CD4-positive, CD25-positive, alpha-beta regulatory T cell (primary cell): Measurements from ENCODE around the gene PROSER3. TPM values are rescaled to one million over a fixed set of nuclear protein-coding genes. Genes with fewer than 3 reads are reported as not detected.

ENCODE experiments used
- ATAC-seq, 2 donors: fragments of 150-1000 bp; cut with Tn5 transposase; one replicate each; pipeline ENCODE4 v1.10.0; 2021; ENCODE audit warnings: low read depth in 2 of 2, moderate number of reproducible peaks in 2 of 2, moderate library complexity in 1 of 2
- DNase-seq, 3 donors: peaks; one replicate each; pipeline versions ENCODE4 v3.0.0 to v3.0.0-alpha.2; 2012 to 2022; ENCODE audit warnings: mixed read lengths in 1 of 3
- H3K27ac ChIP-seq: one replicate; pipeline ENCODE4 v1.7.0; 2013; ENCODE audit warnings: mild to moderate bottlenecking, low read length; ENCODE audit not compliant: insufficient read depth, poor library complexity, severe bottlenecking
- H3K27me3 ChIP-seq: one replicate; pipeline ENCODE4 v1.7.0; 2013; ENCODE audit warnings: low read length; ENCODE audit not compliant: control insufficient read depth, insufficient read depth
- H3K36me3 ChIP-seq: one replicate; pipeline ENCODE4 v1.7.0; 2013; ENCODE audit warnings: mild to moderate bottlenecking, low read length, moderate library complexity; ENCODE audit not compliant: control insufficient read depth, insufficient read depth
- H3K4me1 ChIP-seq: 2 replicates; pipeline ENCODE4 v1.7.0; 2013; ENCODE audit warnings: mild to moderate bottlenecking, low read length; ENCODE audit not compliant: insufficient read depth, control insufficient read depth, poor library complexity, severe bottlenecking
- H3K4me3 ChIP-seq: one replicate; pipeline ENCODE4 v1.7.0; 2013; ENCODE audit warnings: low read depth, mild to moderate bottlenecking, low read length, moderate library complexity
- H3K9me3 ChIP-seq, 2 experiments: 1 replicate in 1 of 2; 2 replicates in 1 of 2; pipeline ENCODE4 v1.7.0; 2013; ENCODE audit warnings: low read length in 2 of 2, mild to moderate bottlenecking in 1 of 2, moderate library complexity in 1 of 2; ENCODE audit not compliant: control insufficient read depth in 2 of 2
- H3K27ac Mint-ChIP-seq, 3 donors: one replicate each; pipeline ENCODE4 v1.8.0; 2020 to 2022; ENCODE audit warnings: mild to moderate bottlenecking in 3 of 3, mixed read lengths in 3 of 3, moderate library complexity in 2 of 3
- H3K27me3 Mint-ChIP-seq: one replicate; pipeline ENCODE4 v1.8.0; 2022; ENCODE audit warnings: mild to moderate bottlenecking, mixed read lengths
- H3K36me3 Mint-ChIP-seq: one replicate; pipeline ENCODE4 v1.8.0; 2020; ENCODE audit warnings: mixed read lengths
- H3K4me1 Mint-ChIP-seq, 4 donors: one replicate each; pipeline ENCODE4 v1.8.0; 2020 to 2022; ENCODE audit warnings: mixed read lengths in 4 of 4, mild to moderate bottlenecking in 1 of 4
- H3K4me3 Mint-ChIP-seq, 4 donors: one replicate each; pipeline ENCODE4 v1.8.0; 2020 to 2022; ENCODE audit warnings: mild to moderate bottlenecking in 4 of 4, mixed read lengths in 4 of 4, moderate library complexity in 3 of 4
- H3K9me3 Mint-ChIP-seq, 7 donors: one replicate each; pipeline ENCODE4 v1.8.0; 2020 to 2022; ENCODE audit warnings: mixed read lengths in 7 of 7, mild to moderate bottlenecking in 3 of 7, moderate library complexity in 2 of 7
- polyA plus RNA-seq, 4 donors: library from polyadenylated mRNA; unstranded; fragments of 300-500 nt; fragmentation: Illumina TruSeq; gene quantifications; one replicate each; pipeline ENCODE4 v1.2.3, GENCODE V29; 2021
- total RNA-seq: library from RNA; stranded (reverse); gene quantifications from one replicate; pipeline ENCODE4 v1.2.3, GENCODE V29; 2022

The PROSER3 gene
- total and polyA plus RNA-seq, 5 donors from 2014 or later = 4.3 to 39.5 (median 5.0) TPM

GRCh38 chr19:35719402-35720162 lies 38.4 kb upstream of the PROSER3 start:
- peaks cover 4% of the 10 kb centered on the region for H3K27me3 Mint-ChIP-seq
- peak overlapping the region; percentile 87 to 98 (median 93) for H3K4me3 Mint-ChIP-seq
- peaks cover 37% of the 10 kb centered on the region for H3K36me3 ChIP-seq
- peak overlapping the region in 2 of 3 donors; percentile 73 to 90 for H3K27ac Mint-ChIP-seq
- no peak for ATAC-seq
- peak overlapping the region; percentile 62 for H3K4me3 ChIP-seq
- no peak for DNase-seq
- no peak overlapping the region for H3K27ac ChIP-seq
- peaks cover 5 to 45% (median 19%) of the 10 kb centered on the region in 4 donors for H3K4me1 Mint-ChIP-seq
- H3K36me3 Mint-ChIP-seq = peaks cover 11% of the 10 kb centered on the region
- H3K4me1 ChIP-seq = peaks cover 41% of the 10 kb centered on the region
- peaks cover 0 to 1% (median 0%) of the 10 kb centered on the region in 7 donors for H3K9me3 Mint-ChIP-seq
- H3K9me3 ChIP-seq = no peaks in the 10 kb centered on the region
- no peaks in the 10 kb centered on the region for H3K27me3 ChIP-seq

GRCh38 chr19:35720163-35720524 lies 37.8 kb upstream of the PROSER3 start:
- H3K9me3 ChIP-seq = no peaks in the 10 kb centered on the region
- H3K36me3 ChIP-seq = peaks cover 43% of the 10 kb centered on the region
- Mint-ChIP-seq H3K9me3 (peaks cover 0 to 1% (median 0%) of the 10 kb centered on the region in 7 donors), H3K36me3 (peaks cover 14% of the 10 kb centered on the region), H3K4me1 (peaks cover 0 to 40% (median 15%) of the 10 kb centered on the region in 4 donors), H3K4me3 (peak overlapping the region in 3 of 4 donors; percentile 33 to 67 (median 61)), H3K27ac (no peak overlapping the region), H3K27me3 (peaks cover 4% of the 10 kb centered on the region)
- H3K4me1 ChIP-seq = peaks cover 36% of the 10 kb centered on the region
- no peak for DNase-seq
- no peak for ATAC-seq
- no peak overlapping the region for H3K27ac ChIP-seq
- H3K4me3 ChIP-seq = no peak overlapping the region
- no peaks in the 10 kb centered on the region for H3K27me3 ChIP-seq

DNA sequence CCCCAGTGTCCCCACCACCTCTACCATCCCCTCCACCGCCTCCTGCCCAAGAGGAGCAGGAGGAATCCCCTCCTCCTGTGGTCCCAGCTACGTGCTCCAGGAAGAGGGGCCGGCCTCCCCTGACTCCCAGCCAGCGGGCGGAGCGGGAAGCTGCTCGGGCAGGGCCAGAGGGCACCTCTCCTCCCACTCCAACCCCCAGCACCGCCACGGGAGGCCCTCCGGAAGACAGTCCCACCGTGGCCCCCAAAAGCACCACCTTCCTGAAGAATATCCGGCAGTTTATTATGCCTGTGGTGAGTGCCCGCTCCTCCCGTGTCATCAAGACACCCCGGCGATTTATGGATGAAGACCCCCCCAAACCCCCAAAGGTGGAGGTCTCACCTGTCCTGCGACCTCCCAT lies 37.3 kb upstream of the PROSER3 start:
- Mint-ChIP-seq H3K27ac (no peak overlapping the region), H3K36me3 (peaks cover 17% of the 10 kb centered on the region)

GRCh38 chr19:35721374-35721773 lies 36.6 kb upstream of the PROSER3 start:
- ATAC-seq (no peak), DNase-seq (no peak)
- no peaks in the 10 kb centered on the region for H3K27me3 ChIP-seq
- H3K36me3 Mint-ChIP-seq = peaks cover 25% of the 10 kb centered on the region
- no peaks in the 10 kb centered on the region for H3K9me3 ChIP-seq
- peaks cover 0 to 1% (median 0%) of the 10 kb centered on the region in 7 donors for H3K9me3 Mint-ChIP-seq
- peak overlapping the region in 3 of 4 donors; percentile 27 to 50 (median 38) for H3K4me3 Mint-ChIP-seq
- peaks cover 0 to 29% (median 10%) of the 10 kb centered on the region in 4 donors for H3K4me1 Mint-ChIP-seq
- no peak overlapping the region for H3K27ac Mint-ChIP-seq
- peaks cover 55% of the 10 kb centered on the region for H3K36me3 ChIP-seq
- H3K4me1 ChIP-seq = peaks cover 24% of the 10 kb centered on the region
- no peak overlapping the region for H3K27ac ChIP-seq
- H3K4me3 ChIP-seq = no peak overlapping the region
- H3K27me3 Mint-ChIP-seq = peaks cover 4% of the 10 kb centered on the region

More for the DNA sequence above, 37.3 kb upstream of the PROSER3 start:
- H3K9me3 ChIP-seq = no peaks in the 10 kb centered on the region
- peaks cover 0 to 37% (median 14%) of the 10 kb centered on the region in 4 donors for H3K4me1 Mint-ChIP-seq
- H3K9me3 Mint-ChIP-seq = peaks cover 0 to 1% (median 0%) of the 10 kb centered on the region in 7 donors
- peaks cover 31% of the 10 kb centered on the region for H3K4me1 ChIP-seq
- H3K36me3 ChIP-seq = peaks cover 48% of the 10 kb centered on the region
- peaks cover 4% of the 10 kb centered on the region for H3K27me3 Mint-ChIP-seq
- no peak overlapping the region for H3K27ac ChIP-seq
- no peak for DNase-seq
- ATAC-seq = no peak
- no peak overlapping the region for H3K4me3 ChIP-seq
- H3K27me3 ChIP-seq = no peaks in the 10 kb centered on the region
- H3K4me3 Mint-ChIP-seq = peak overlapping the region in 2 of 4 donors; percentile 61 to 68

DNA sequence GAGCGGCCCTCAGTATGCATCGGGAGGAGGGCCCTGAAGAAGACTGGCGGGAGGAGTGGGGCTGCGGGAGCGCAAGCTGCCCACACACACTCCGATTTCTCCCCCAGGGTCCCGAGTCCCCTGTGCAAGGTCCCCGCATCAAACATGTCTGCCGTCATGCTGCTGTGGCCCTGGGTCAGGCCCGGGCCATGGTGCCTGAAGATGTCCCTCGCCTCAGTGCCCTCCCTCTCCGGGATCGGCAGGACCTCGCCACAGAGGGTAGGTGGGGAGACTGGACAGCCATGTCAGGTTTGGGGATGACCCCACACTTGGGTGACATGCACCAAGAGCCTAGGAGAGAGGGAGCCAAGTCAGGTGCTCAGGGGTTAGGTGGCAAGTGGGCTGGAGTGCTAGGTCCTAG lies 35.5 kb upstream of the PROSER3 start:
- H3K9me3 ChIP-seq = no peaks in the 10 kb centered on the region
- Mint-ChIP-seq H3K27me3 (peaks cover 4% of the 10 kb centered on the region), H3K4me3 (no peak overlapping the region), H3K36me3 (peaks cover 30% of the 10 kb centered on the region), H3K4me1 (peaks cover 0 to 24% (median 8%) of the 10 kb centered on the region in 4 donors), H3K9me3 (peaks cover 0 to 1% (median 0%) of the 10 kb centered on the region in 7 donors), H3K27ac (peak overlapping the region in 1 of 3 donors; percentile 74)
- no peak overlapping the region for H3K4me3 ChIP-seq
- H3K27ac ChIP-seq = no peak overlapping the region
- DNase-seq (no peak), ATAC-seq (no peak)
- peaks cover 20% of the 10 kb centered on the region for H3K4me1 ChIP-seq
- H3K27me3 ChIP-seq = no peaks in the 10 kb centered on the region
- peaks cover 64% of the 10 kb centered on the region for H3K36me3 ChIP-seq

- Mint-ChIP-seq H3K27me3 (peaks cover 4% of the 10 kb centered on the region), H3K9me3 (peaks cover 0 to 1% (median 0%) of the 10 kb centered on the region in 7 donors), H3K27ac (no peak overlapping the region), H3K36me3 (peaks cover 30% of the 10 kb centered on the region), H3K4me3 (no peak overlapping the region), H3K4me1 (peaks cover 0 to 24% (median 8%) of the 10 kb centered on the region in 4 donors)
- H3K36me3 ChIP-seq = peaks cover 68% of the 10 kb centered on the region
- no peaks in the 10 kb centered on the region for H3K27me3 ChIP-seq
- no peak for ATAC-seq
- H3K9me3 ChIP-seq = no peaks in the 10 kb centered on the region
- no peak overlapping the region for H3K4me3 ChIP-seq
- peaks cover 20% of the 10 kb centered on the region for H3K4me1 ChIP-seq
- H3K27ac ChIP-seq = no peak overlapping the region
- no peak for DNase-seq
Measured at GRCh38 chr19:35722897-35723296, 35.1 kb upstream of the PROSER3 start.

- H3K36me3 Mint-ChIP-seq = peaks cover 30% of the 10 kb centered on the region
- Histone ChIP-seq H3K27ac (no peak overlapping the region), H3K36me3 (peaks cover 76% of the 10 kb centered on the region), H3K9me3 (no peaks in the 10 kb centered on the region), H3K4me3 (no peak overlapping the region), H3K27me3 (no peaks in the 10 kb centered on the region), H3K4me1 (peaks cover 15% of the 10 kb centered on the region)
- H3K9me3 Mint-ChIP-seq = peaks cover 0 to 1% (median 0%) of the 10 kb centered on the region in 7 donors
- H3K4me1 Mint-ChIP-seq = peaks cover 0 to 21% (median 8%) of the 10 kb centered on the region in 4 donors
- peak overlapping the region in 1 of 3 donors; percentile 76 for H3K27ac Mint-ChIP-seq
- no peak overlapping the region for H3K4me3 Mint-ChIP-seq
- ATAC-seq = no peak
- peaks cover 1% of the 10 kb centered on the region for H3K27me3 Mint-ChIP-seq
- no peak for DNase-seq
Measured at GRCh38 chr19:35723671-35724070, 34.3 kb upstream of the PROSER3 start.
